Measurements from ENCODE around the gene VAPA.
"Not testable (repeated sequence)": the region's sequence is repeated elsewhere in the genome, so short reads cannot be mapped to it uniquely, and the experiment has no call there.

Gene VAPA

GRCh38 chr18:9886005-9886348 is 27.8 kb upstream of the VAPA start:
- no peak for DNase-seq (ENCODE audit: low read depth in 2 of 2)

- no peak for DNase-seq (ENCODE audit: low read depth in 2 of 2)
These were observed 25.8 kb upstream of the VAPA start for GRCh38 chr18:9887992-9888391.

- no peak for DNase-seq (ENCODE audit: low read depth in 2 of 2)
These were observed 23.6 kb upstream of the VAPA start for GRCh38 chr18:9890196-9890595.

GRCh38 chr18:9890957-9891356 is 22.9 kb upstream of the VAPA start:
- DNase-seq (ENCODE audit: low read depth in 2 of 2): no peak

GRCh38 chr18:9891515-9891914 is 22.3 kb upstream of the VAPA start:
- DNase-seq (ENCODE audit: low read depth in 2 of 2): not testable (repeated sequence)

- no peak for DNase-seq (ENCODE audit: low read depth in 2 of 2)
These were observed 19.3 kb upstream of the VAPA start for GRCh38 chr18:9894454-9895068.

- DNase-seq (ENCODE audit: low read depth in 2 of 2): no peak
These were observed 16.7 kb upstream of the VAPA start for GRCh38 chr18:9897129-9897528.

DNA sequence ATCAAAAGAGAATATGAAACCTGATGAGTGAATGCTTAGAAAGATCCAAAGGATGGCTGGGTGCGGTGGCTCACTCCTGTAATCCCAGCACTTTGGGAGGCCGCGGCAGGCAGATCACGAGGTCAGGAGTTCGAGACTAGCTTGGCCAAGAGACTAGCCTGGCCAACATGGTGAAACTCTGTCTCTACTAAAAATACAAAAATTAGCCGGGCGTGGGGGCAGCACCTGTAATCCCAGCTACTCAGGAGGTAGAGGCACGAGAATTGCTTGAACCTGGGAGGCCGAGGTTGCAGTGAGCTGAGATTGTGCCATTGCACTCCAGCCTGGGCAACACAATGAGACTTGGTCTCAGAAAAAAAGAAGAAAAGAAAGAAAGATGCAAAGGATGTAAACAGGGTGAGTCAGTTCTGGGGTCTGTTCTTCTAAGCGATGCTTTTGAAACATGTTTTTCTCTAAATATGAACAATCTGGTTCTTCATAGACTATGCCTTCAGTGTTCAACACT is 16.0 kb upstream of the VAPA start:
- DNase-seq (ENCODE audit: low read depth in 2 of 2): not testable (repeated sequence)

GRCh38 chr18:9898792-9899549 is 14.8 kb upstream of the VAPA start:
- DNase-seq (ENCODE audit: low read depth in 2 of 2): no peak

DNA sequence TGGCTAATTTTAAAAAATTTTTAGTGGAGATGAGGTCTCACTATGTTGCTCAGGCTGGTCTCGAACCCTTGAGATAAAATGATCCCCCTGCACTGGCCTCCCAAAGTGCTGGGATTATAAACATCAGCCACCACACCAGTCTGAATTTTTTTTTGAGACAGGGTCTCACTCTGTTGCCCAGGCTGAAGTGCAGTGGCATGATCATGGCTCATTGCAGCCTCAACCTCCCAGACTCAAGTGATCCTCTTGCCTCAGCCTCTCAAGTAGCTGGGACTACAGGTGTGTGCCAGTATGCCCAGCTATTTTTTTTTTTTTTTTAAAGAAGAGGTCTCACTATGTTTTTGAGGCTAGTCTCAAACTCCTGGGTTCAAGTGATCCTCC is 14.3 kb upstream of the VAPA start:
- not testable (repeated sequence) for DNase-seq (ENCODE audit: low read depth in 2 of 2)

DNA sequence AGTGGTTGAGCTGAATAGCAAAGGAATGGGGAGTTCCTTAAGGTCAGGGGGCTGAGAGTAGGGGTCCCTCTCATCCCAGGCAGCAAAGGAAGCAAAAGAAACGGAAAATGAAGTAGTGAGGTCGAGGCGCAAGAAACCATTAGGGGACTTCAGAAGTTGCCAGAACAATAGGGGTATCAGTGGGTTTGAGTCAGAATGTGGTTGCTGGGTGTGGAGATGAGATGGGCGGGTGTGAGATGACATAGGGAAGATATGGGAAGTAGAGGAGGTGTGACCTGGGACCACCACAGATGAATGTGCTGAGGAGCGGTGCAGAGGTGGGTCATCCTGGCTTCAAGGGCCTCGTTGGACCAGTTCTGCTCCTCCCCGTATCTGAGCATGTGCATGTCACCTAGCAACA is 13.1 kb upstream of the VAPA start:
- DNase-seq (ENCODE audit: low read depth in 2 of 2): no peak

GRCh38 chr18:9901377-9901776 is 12.4 kb upstream of the VAPA start:
- DNase-seq (ENCODE audit: low read depth in 2 of 2): no peak

- not testable (repeated sequence) for DNase-seq (ENCODE audit: low read depth in 2 of 2)
These were observed 11.6 kb upstream of the VAPA start for GRCh38 chr18:9902264-9902663.

GRCh38 chr18:9902832-9903231 is 11.0 kb upstream of the VAPA start:
- DNase-seq (ENCODE audit: low read depth in 2 of 2): no peak

GRCh38 chr18:9905401-9905922 is 8.4 kb upstream of the VAPA start:
- DNase-seq (ENCODE audit: low read depth in 2 of 2): no peak

- DNase-seq (ENCODE audit: low read depth in 2 of 2): no peak
These were observed 7.3 kb upstream of the VAPA start for GRCh38 chr18:9906481-9906880.

DNA sequence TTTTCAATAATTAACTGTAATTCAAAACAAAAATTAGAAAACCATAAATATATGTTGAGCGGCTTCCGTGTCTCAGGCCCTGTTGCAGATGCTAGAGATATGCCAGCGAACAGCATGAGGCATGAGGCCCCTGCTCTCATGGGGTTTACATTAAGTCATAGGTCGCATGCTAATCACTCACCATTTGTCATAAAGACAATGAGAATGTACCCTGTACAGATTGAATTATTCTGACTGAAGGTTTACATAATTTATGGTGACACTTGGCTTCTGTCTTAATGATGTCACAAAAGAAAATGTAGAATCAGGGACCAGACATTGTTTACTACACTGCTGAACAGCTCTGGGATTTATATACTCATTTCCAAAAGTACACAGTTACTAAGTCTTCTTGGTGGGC is 5.9 kb upstream of the VAPA start:
- no peak for DNase-seq (ENCODE audit: low read depth in 2 of 2)

DNA sequence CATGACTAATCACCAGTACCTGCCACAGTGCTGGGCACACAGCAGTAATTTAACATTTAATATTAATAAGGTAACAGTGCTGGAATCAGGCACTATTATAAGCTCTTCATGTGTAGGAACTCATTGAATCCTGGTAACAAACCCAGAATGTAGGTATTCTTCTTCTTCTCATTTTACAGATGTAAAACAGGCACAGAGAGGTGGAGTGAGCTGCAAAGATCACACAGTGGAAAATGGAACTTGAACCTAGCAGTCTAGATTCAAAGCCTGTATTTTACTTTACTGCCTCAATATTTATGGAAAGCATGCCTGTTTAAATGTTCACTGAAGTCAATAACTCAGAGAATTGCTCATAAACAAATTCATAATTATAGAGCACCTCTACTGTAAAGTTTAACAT is 3.7 kb upstream of the VAPA start:
- no peak for DNase-seq (ENCODE audit: low read depth in 2 of 2)

- no peak for DNase-seq (ENCODE audit: low read depth in 2 of 2)
These were observed 3.2 kb upstream of the VAPA start for GRCh38 chr18:9910661-9911060.

DNA sequence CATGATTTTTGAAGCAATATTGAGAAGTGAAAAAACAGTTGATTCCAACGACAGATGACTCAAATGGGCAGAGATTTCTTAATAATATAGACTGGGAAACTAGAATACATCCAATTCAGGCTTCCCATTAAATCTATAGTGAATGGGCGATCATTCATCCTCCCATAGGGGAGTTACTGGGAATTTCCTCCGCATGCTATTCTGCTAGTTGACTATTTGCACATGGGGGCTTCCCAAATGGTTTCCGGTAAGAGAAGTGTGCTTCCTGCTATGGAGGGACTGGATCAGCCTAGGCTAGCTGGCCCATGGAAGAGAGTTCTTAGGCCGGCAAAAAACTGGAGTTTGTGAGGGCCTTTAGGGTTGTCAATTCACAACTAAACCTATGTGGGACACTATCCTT is 2.6 kb upstream of the VAPA start:
- no peak for DNase-seq (ENCODE audit: low read depth in 2 of 2)

- not testable (repeated sequence) for DNase-seq (ENCODE audit: low read depth in 2 of 2)
These were observed 1.5 kb upstream of the VAPA start for GRCh38 chr18:9912285-9912684.

GRCh38 chr18:9913151-9913525 is 678 bp upstream of the VAPA start:
- no peak for DNase-seq (ENCODE audit: low read depth in 2 of 2)

- DNase-seq (ENCODE audit: low read depth in 2 of 2): no peak
These were observed 443 bp downstream of the VAPA start for GRCh38 chr18:9914334-9914583.

All from stimulated activated CD4-positive, alpha-beta T cell treated with anti-CD3 and anti-CD28 coated beads, Interleukin-1b, Interleukin-23, amount 100 ng/mL, for 4 hours (primary cell).